GM18868 (cell line): Measurements from ENCODE around the gene HOXB6.

Experiments used
- ATAC-seq: cut with Tn5 transposase; IDR thresholded peaks from one replicate; pipeline ENCODE4 v1.9.1; 2021; ENCODE audit warnings: mild to moderate bottlenecking, moderate library complexity; ENCODE audit not compliant: unreplicated experiment

Gene HOXB6

GRCh38 chr17:48624118-48624517 lies 19.3 kb upstream of the HOXB6 start:
- ATAC-seq = no peak

GRCh38 chr17:48623583-48623982 lies 18.8 kb upstream of the HOXB6 start:
- ATAC-seq = no peak

- no peak for ATAC-seq
Measured at GRCh38 chr17:48622857-48623256, 18.1 kb upstream of the HOXB6 start.

GRCh38 chr17:48621410-48622392 lies 16.9 kb upstream of the HOXB6 start:
- no peak for ATAC-seq

GRCh38 chr17:48620461-48621139 lies 15.8 kb upstream of the HOXB6 start:
- no peak for ATAC-seq

- no peak for ATAC-seq
Measured at GRCh38 chr17:48619826-48620449, 15.2 kb upstream of the HOXB6 start.

- peak; percentile 45 for ATAC-seq
Measured at GRCh38 chr17:48618256-48618896, 13.6 kb upstream of the HOXB6 start.

GRCh38 chr17:48617471-48618255 lies 12.9 kb upstream of the HOXB6 start:
- no peak for ATAC-seq

- ATAC-seq = no peak
Measured at GRCh38 chr17:48616717-48617470, 12.1 kb upstream of the HOXB6 start.

GRCh38 chr17:48615963-48616716 lies 11.4 kb upstream of the HOXB6 start:
- ATAC-seq = no peak

GRCh38 chr17:48615047-48615962 lies 10.5 kb upstream of the HOXB6 start, which contains the start of gene HOXB8:
TSS of gene HOXB8 (minus strand) at chr17:48615292. CDS start at chr17:48614704, 588 bp downstream.
- ATAC-seq = no peak

- no peak for ATAC-seq
Measured at GRCh38 chr17:48613862-48614694, 9.3 kb upstream of the HOXB6 start.

- ATAC-seq = no peak
Measured at GRCh38 chr17:48612854-48613691, 8.3 kb upstream of the HOXB6 start.

GRCh38 chr17:48612456-48612853 lies 7.7 kb upstream of the HOXB6 start:
- ATAC-seq = no peak

- ATAC-seq = no peak
Measured at GRCh38 chr17:48611681-48612455, 7.1 kb upstream of the HOXB6 start.
